Gastrocnemius medialis (tissue), 4 donors: ENCODE results near the gene RAB44. TPM values are rescaled to one million over a fixed set of nuclear protein-coding genes. Genes with fewer than 3 reads are reported as not detected.

Experiments
- ATAC-seq, 2 donors: fragments of 150-250 bp; one replicate each; pipeline ENCODE4 v1.9.1; 2016
- DNase-seq, 2 donors: peaks; one replicate each; pipeline ENCODE4 v3.0.0-alpha.2; 2019
- H3K27ac ChIP-seq, 4 donors: fragments of 200-600 bp; sonication (generic); 1 replicate in 1 of 4; 2 replicates in 3 of 4; pipeline ENCODE4 v1.5.1; 2016 to 2018; ENCODE audit warnings: mild to moderate bottlenecking in 2 of 4, moderate library complexity in 1 of 4
- H3K27me3 ChIP-seq, 3 donors: fragments of 200-600 bp; sonication (generic) in 2 of 3; 1 replicate in 1 of 3; 2 replicates in 2 of 3; pipeline versions ENCODE4 v1.5.1 to v1.6.0; 2016 to 2019; ENCODE audit warnings: mild to moderate bottlenecking in 1 of 3, moderate library complexity in 1 of 3
- H3K36me3 ChIP-seq, 2 donors: fragments of 200-600 bp; sonication (generic) in 1 of 2; one replicate each; pipeline ENCODE4 v1.5.1; 2017 to 2018
- H3K4me1 ChIP-seq, 2 donors: fragments of 200-600 bp; sonication (generic) in 1 of 2; one replicate each; pipeline ENCODE4 v1.5.1; 2016 to 2017; ENCODE audit warnings: mild to moderate bottlenecking in 2 of 2
- H3K4me3 ChIP-seq, 4 donors: fragments of 200-600 bp; sonication (generic) in 3 of 4; 1 replicate in 1 of 4; 2 replicates in 3 of 4; pipeline ENCODE4 v1.5.1; 2016 to 2019; ENCODE audit warnings: mild to moderate bottlenecking in 2 of 4
- H3K9me3 ChIP-seq, 3 donors: fragments of 200-600 bp; sonication (generic) in 2 of 3; 1 replicate in 1 of 3; 2 replicates in 2 of 3; pipeline ENCODE4 v1.5.1; 2016 to 2019
- CTCF ChIP-seq, 5 experiments: fragments of 450-650 bp in 3 of 5; fragments of 200-600 bp in 2 of 5; sonication (generic) in 2 of 5; IDR thresholded peaks in 4 of 5; conservative IDR thresholded peaks in 1 of 5; 1 replicate in 4 of 5; 2 replicates in 1 of 5; pipeline ENCODE4 v1.5.1; 2016 to 2019; ENCODE audit warnings: antibody characterized with exemption in 5 of 5, mild to moderate bottlenecking in 3 of 5, moderate library complexity in 3 of 5
- POLR2A ChIP-seq, 2 donors: fragments of 450-650 bp; IDR thresholded peaks; one replicate each; pipeline ENCODE4 v1.6.1; 2017; ENCODE audit warnings: antibody characterized with exemption in 2 of 2, mild to moderate bottlenecking in 2 of 2, moderate library complexity in 2 of 2
- in situ Hi-C, 4 donors: fragments of 200-750 bp; cut with MboI; loops; one replicate each; pipeline versions ENCODE4 v1.15.0 to v1.8.0; 2017; ENCODE audit warnings: low sequenced_read_pairs in 4 of 4
- intact Hi-C: fragments of 100-400 bp; cut with DNase I; formaldehyde crosslinking; loops from one replicate; pipeline ENCODE4 v1.15.1; 2023; ENCODE audit warnings: low total_unique reads
- total RNA-seq, 4 donors: library from RNA; depleted of rRNA; stranded (reverse); fragments of >200 nt; gene quantifications; one replicate each; pipeline versions ENCODE4 v1.1.0 to v1.2.3, GENCODE V29; 2016

The RAB44 gene
- total RNA-seq, 4 donors from 2014 or later = 0.09 TPM; not detected in 3

- no peak for ATAC-seq
- H3K9me3 ChIP-seq = no peaks in the 10 kb centered on the region
- in situ Hi-C loops = loop anchor here (5.0 to 25.0 kb wide), 4 partner anchors 131 to 257 kb away; partner anchors contain the start of gene FGD2 (in 2 of the 4)
- H3K27ac ChIP-seq = no peak overlapping the region
- H3K4me1 ChIP-seq = peaks cover 21 to 28% of the 10 kb centered on the region in 2 donors
- no peak overlapping the region for H3K4me3 ChIP-seq
- no peaks in the 10 kb centered on the region for H3K36me3 ChIP-seq
- no peak for DNase-seq
- TF ChIP-seq CTCF (IDR thresholded peaks at IDR 0.05 in 4 of 5, conservative IDR thresholded peaks at IDR 0.05 in 1 of 5) (no peak), POLR2A (IDR thresholded peaks at IDR 0.05) (no peak)
- intact Hi-C loops = loop anchor here (10.0 kb wide), 1 partner anchor 311 kb away; the partner anchor contains the start of genes KCTD20 and PXT1
- H3K27me3 ChIP-seq = no peaks in the 10 kb centered on the region
These were observed 58.1 kb downstream of the RAB44 start for GRCh38 chr6:36755435-36756348.

GRCh38 chr6:36756786-36757185 is 59.2 kb downstream of the RAB44 start:
- H3K36me3 ChIP-seq = no peaks in the 10 kb centered on the region
- H3K27ac ChIP-seq = no peak overlapping the region
- TF ChIP-seq POLR2A (IDR thresholded peaks at IDR 0.05) = no peak
- no peak for TF ChIP-seq CTCF (IDR thresholded peaks at IDR 0.05 in 4 of 5, conservative IDR thresholded peaks at IDR 0.05 in 1 of 5)
- H3K9me3 ChIP-seq = no peaks in the 10 kb centered on the region
- intact Hi-C loops = loop anchor here (10.0 kb wide), 1 partner anchor 312 kb away; the partner anchor contains the start of genes KCTD20 and PXT1
- ATAC-seq = no peak
- H3K4me1 ChIP-seq = peaks cover 21 to 25% of the 10 kb centered on the region in 2 donors
- no peaks in the 10 kb centered on the region for H3K27me3 ChIP-seq
- DNase-seq = no peak
- no peak overlapping the region for H3K4me3 ChIP-seq
- in situ Hi-C loops = loop anchor here (5.0 to 25.0 kb wide), 4 partner anchors 132 to 256 kb away; partner anchors contain the start of gene FGD2 (in 2 of the 4)

GRCh38 chr6:36757206-36757605 is 59.6 kb downstream of the RAB44 start:
- ATAC-seq (no peak), DNase-seq (no peak)
- Histone ChIP-seq H3K9me3 (no peaks in the 10 kb centered on the region), H3K27me3 (no peaks in the 10 kb centered on the region), H3K4me1 (peaks cover 17 to 20% of the 10 kb centered on the region in 2 donors), H3K4me3 (no peak overlapping the region), H3K36me3 (no peaks in the 10 kb centered on the region), H3K27ac (no peak overlapping the region)
- intact Hi-C loops = loop anchor here (10.0 kb wide), 1 partner anchor 312 kb away; the partner anchor contains the start of genes KCTD20 and PXT1
- in situ Hi-C loops = loop anchor here (5.0 to 25.0 kb wide), 4 partner anchors 132 to 255 kb away; partner anchors contain the start of gene FGD2 (in 2 of the 4)
- TF ChIP-seq CTCF (IDR thresholded peaks at IDR 0.05 in 4 of 5, conservative IDR thresholded peaks at IDR 0.05 in 1 of 5) (no peak), POLR2A (IDR thresholded peaks at IDR 0.05) (no peak)

GRCh38 chr6:36757943-36758508 is 60.4 kb downstream of the RAB44 start:
- H3K36me3 ChIP-seq = no peaks in the 10 kb centered on the region
- TF ChIP-seq CTCF (IDR thresholded peaks at IDR 0.05 in 4 of 5, conservative IDR thresholded peaks at IDR 0.05 in 1 of 5) = no peak
- DNase-seq = no peak
- H3K9me3 ChIP-seq = no peaks in the 10 kb centered on the region
- peaks cover 9 to 12% of the 10 kb centered on the region in 2 donors for H3K4me1 ChIP-seq
- in situ Hi-C loops (loop anchor here (5.0 to 25.0 kb wide), 4 partner anchors 133 to 254 kb away; partner anchors contain the start of gene FGD2 (in 2 of the 4)), intact Hi-C loops (loop anchor here (10.0 kb wide), 1 partner anchor 313 kb away; the partner anchor contains the start of genes KCTD20 and PXT1)
- H3K27me3 ChIP-seq = no peaks in the 10 kb centered on the region
- no peak for ATAC-seq
- no peak overlapping the region for H3K27ac ChIP-seq
- H3K4me3 ChIP-seq = no peak overlapping the region
